Ishikawa (cell line): ENCODE results near the gene FBLN1.

Source experiments
- EGR1 ChIP-seq: IDR thresholded peaks from 2 replicates; pipeline ENCODE4 v1.6.1; 2012
- MAX ChIP-seq: IDR thresholded peaks from 2 replicates; pipeline ENCODE4 v1.6.1; 2012
- REST ChIP-seq: IDR thresholded peaks from 2 replicates; pipeline ENCODE4 v1.6.1; 2012; ENCODE audit warnings: low read depth, mild to moderate bottlenecking
- TAF1 ChIP-seq: IDR thresholded peaks from 2 replicates; pipeline ENCODE4 v1.6.1; 2012; ENCODE audit warnings: low read depth, mild to moderate bottlenecking
- TCF12 ChIP-seq: IDR thresholded peaks from 2 replicates; pipeline ENCODE4 v1.6.1; 2012; ENCODE audit warnings: low read depth

- TF ChIP-seq EGR1, result no peak
- TF ChIP-seq REST, result no peak
- TF ChIP-seq TCF12, result no peak
- TF ChIP-seq TAF1, result no peak
- no peak for TF ChIP-seq MAX
Measured at GRCh38 chr22:45563362-45564040, 60.8 kb downstream of the FBLN1 start.
